GM10248 (cell line): ENCODE results near the gene CEP70.

ENCODE experiments used
- CTCF ChIA-PET: fragments of 300-600 bp; sonication (Branson Sonifier 250); formaldehyde crosslinking; extraction: SDS; loops from one replicate; lab custom pipeline; 2021; ENCODE audit warnings: antibody characterized with exemption; lab: Yijun Ruan, JAX
- POLR2A ChIA-PET: fragments of 350-650 bp; sonication (Branson Sonifier 250); formaldehyde crosslinking; extraction: SDS; loops from one replicate; lab custom pipeline; 2020; ENCODE audit warnings: antibody characterized with exemption; lab: Yijun Ruan, JAX
- DNase-seq: peaks from one replicate; pipeline ENCODE4 v3.0.0; 2012; ENCODE audit errors: extremely low spot score
- TF ChIP-seq, protein P1 (sequence below): IDR thresholded peaks from 2 replicates; pipeline ENCODE4 v1.5.1; 2012; ENCODE audit warnings: mild to moderate bottlenecking, low read depth; ENCODE audit errors: extremely low read depth, missing control alignments, control extremely low read depth

CEP70 gene, protein sequence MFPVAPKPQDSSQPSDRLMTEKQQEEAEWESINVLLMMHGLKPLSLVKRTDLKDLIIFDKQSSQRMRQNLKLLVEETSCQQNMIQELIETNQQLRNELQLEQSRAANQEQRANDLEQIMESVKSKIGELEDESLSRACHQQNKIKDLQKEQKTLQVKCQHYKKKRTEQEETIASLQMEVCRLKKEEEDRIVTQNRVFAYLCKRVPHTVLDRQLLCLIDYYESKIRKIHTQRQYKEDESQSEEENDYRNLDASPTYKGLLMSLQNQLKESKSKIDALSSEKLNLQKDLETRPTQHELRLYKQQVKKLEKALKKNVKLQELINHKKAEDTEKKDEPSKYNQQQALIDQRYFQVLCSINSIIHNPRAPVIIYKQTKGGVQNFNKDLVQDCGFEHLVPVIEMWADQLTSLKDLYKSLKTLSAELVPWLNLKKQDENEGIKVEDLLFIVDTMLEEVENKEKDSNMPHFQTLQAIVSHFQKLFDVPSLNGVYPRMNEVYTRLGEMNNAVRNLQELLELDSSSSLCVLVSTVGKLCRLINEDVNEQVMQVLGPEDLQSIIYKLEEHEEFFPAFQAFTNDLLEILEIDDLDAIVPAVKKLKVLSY

GRCh38 chr3:138594150-138594934, at the start of gene CEP70:
Gene CEP70 (minus strand): TSS chr3:138594260. CDS start chr3:138572927, 21,333 bp downstream.
- TF ChIP-seq, protein P1, sequence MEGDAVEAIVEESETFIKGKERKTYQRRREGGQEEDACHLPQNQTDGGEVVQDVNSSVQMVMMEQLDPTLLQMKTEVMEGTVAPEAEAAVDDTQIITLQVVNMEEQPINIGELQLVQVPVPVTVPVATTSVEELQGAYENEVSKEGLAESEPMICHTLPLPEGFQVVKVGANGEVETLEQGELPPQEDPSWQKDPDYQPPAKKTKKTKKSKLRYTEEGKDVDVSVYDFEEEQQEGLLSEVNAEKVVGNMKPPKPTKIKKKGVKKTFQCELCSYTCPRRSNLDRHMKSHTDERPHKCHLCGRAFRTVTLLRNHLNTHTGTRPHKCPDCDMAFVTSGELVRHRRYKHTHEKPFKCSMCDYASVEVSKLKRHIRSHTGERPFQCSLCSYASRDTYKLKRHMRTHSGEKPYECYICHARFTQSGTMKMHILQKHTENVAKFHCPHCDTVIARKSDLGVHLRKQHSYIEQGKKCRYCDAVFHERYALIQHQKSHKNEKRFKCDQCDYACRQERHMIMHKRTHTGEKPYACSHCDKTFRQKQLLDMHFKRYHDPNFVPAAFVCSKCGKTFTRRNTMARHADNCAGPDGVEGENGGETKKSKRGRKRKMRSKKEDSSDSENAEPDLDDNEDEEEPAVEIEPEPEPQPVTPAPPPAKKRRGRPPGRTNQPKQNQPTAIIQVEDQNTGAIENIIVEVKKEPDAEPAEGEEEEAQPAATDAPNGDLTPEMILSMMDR = peak; percentile 73
- POLR2A ChIA-PET = interaction anchor here (1.1 kb wide), 1 partner anchor 322 kb away, joined by 3 read pairs; no protein-coding TSS in a partner anchor
- CTCF ChIA-PET = interaction anchor here (0.8 to 15.2 kb wide), 44 partner anchors 9 to 575 kb away, joined by 3 to 503 read pairs (median 5); partner anchors contain the start of gene FAIM
- peak; percentile 82 for DNase-seq

DNA sequence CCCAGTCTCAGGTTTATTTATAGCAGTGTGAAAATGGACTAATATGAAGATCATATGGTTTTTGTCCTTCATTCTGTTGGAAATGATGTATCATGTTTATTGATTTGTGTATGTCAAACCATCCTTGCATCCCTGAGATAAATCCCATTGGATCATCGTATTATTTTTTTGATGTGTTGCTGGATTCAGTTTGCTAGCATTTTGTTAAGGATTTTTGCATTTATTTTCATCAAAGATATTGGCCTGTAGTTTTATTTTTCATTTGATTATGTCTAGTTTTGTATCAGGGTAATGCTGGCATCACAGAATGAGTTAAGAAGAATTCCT, 48.8 kb upstream of the CEP70 start:
- TF ChIP-seq, protein P1 = no peak
- ChIA-PET POLR2A (no interaction called here), CTCF (interaction anchor here (1.9 kb wide), 1 partner anchor 8 kb away, joined by 7 read pairs; no protein-coding TSS in a partner anchor)
- DNase-seq = no peak

- DNase-seq = no peak
- POLR2A ChIA-PET = no interaction called here
- CTCF ChIA-PET = interaction anchor here (0.9 to 1.9 kb wide), 4 partner anchors 9 to 24 kb away, joined by 3 to 7 read pairs (median 4); no protein-coding TSS in a partner anchor
- TF ChIP-seq, protein P1 = no peak
Observed at GRCh38 chr3:138642226-138642926, 48.3 kb upstream of the CEP70 start.

- POLR2A ChIA-PET = no interaction called here
- no peak for DNase-seq
- CTCF ChIA-PET = interaction anchor here (0.8 to 1.4 kb wide), 3 partner anchors 11 to 276 kb away, joined by 3 to 4 read pairs (median 3); no protein-coding TSS in a partner anchor
- TF ChIP-seq, protein P1 = no peak
Observed at GRCh38 chr3:138640537-138640936, 46.5 kb upstream of the CEP70 start.

DNA sequence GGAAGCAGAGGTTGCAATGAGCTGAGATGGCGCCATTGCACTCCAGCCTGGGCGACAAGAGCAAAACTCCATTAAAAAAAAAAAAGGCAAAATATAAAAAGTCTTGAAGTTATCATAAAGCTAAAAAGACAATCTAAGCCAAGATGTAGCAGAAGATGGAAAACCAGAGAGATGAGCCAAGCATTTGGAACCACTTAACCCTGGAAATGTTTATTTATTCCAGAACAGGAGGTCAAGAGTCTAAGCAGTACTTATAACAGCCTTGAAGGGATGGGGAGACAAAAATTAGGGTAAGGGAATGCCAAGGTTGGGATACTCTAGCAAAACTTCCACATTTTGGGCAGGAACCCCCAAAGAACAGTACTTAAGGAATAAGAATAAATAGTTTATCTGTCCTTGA, 44.6 kb upstream of the CEP70 start:
- TF ChIP-seq, protein P1 = no peak
- no peak for DNase-seq
- POLR2A ChIA-PET = interaction anchor here (0.6 kb wide), 1 partner anchor 574 kb away, joined by 6 read pairs; no protein-coding TSS in a partner anchor
- CTCF ChIA-PET = no interaction called here

- DNase-seq = no peak
- ChIA-PET POLR2A (no interaction called here), CTCF (interaction anchor here (1.8 kb wide), 1 partner anchor 12 kb away, joined by 4 read pairs; no protein-coding TSS in a partner anchor)
- TF ChIP-seq, protein P1 = no peak
Observed at GRCh38 chr3:138629526-138629925, 35.5 kb upstream of the CEP70 start.
